Psoas muscle (tissue), 8 donors: ENCODE data around the gene PTPRF. TPM values are rescaled to one million over a fixed set of nuclear protein-coding genes. Genes with fewer than 3 reads are reported as not detected.

Experiments
- ATAC-seq, 4 donors: fragments of 200-7000 bp; cut with Tn5 transposase; one replicate each; pipeline ENCODE4 v1.9.1; 2020; ENCODE audit warnings: moderate library complexity in 3 of 4, mild to moderate bottlenecking in 2 of 4
- DNase-seq, 2 donors: peaks; one replicate each; pipeline ENCODE4 v3.0.0-alpha.2; 2020
- H3K27ac ChIP-seq: fragments of 200-600 bp; one replicate; pipeline ENCODE4 v1.8.0; 2022
- H3K27me3 ChIP-seq, 3 donors: fragments of 200-600 bp in 1 of 3; one replicate each; pipeline versions ENCODE4 v1.6.1 to v1.8.0; 2013 to 2022; ENCODE audit warnings: low read length in 2 of 3, mild to moderate bottlenecking in 2 of 3, moderate library complexity in 1 of 3; ENCODE audit not compliant: insufficient read depth in 3 of 3
- H3K36me3 ChIP-seq, 2 donors: fragments of 200-600 bp in 1 of 2; one replicate each; pipeline versions ENCODE4 v1.6.1 to v1.8.0; 2013 to 2022; ENCODE audit warnings: low read depth in 1 of 2, mild to moderate bottlenecking in 1 of 2, moderate library complexity in 1 of 2; ENCODE audit not compliant: insufficient read depth in 1 of 2
- H3K4me1 ChIP-seq: fragments of 200-600 bp; one replicate; pipeline ENCODE4 v1.8.0; 2022
- H3K4me3 ChIP-seq: fragments of 200-600 bp; one replicate; pipeline ENCODE4 v1.8.0; 2022; ENCODE audit warnings: mild to moderate bottlenecking
- H3K9me3 ChIP-seq: fragments of 200-600 bp; one replicate; pipeline ENCODE4 v1.8.0; 2022
- WGBS, 3 donors: extraction: QIAGEN DNeasy Blood & Tissue Kit; methylation state at CpG; one replicate each; pipeline versions ENCODE4 v1.1.6 to v1.1.7; 2013; 5-methylcytosine and 5-hydroxymethylcytosine counted together
- intact Hi-C, 2 donors: fragments of 100-400 bp; cut with DNase I; formaldehyde crosslinking; loops; one replicate each; pipeline versions ENCODE4 v1.11.0 to v1.14.2; 2022
- polyA plus RNA-seq, 3 donors: library from polyadenylated mRNA; stranded (reverse); fragments of 200-250 nt; gene quantifications; one replicate each; pipeline ENCODE4 v1.2.3, GENCODE V29; 2013
- total RNA-seq, 4 donors: library from RNA; stranded (reverse); fragmentation: NEBNext Ultra II Directional in 2 of 4; extraction: Animal tissue kit (Norgen Biotek cat#: 25700) in 2 of 4; gene quantifications; one replicate each; pipeline versions ENCODE4 v1.2.1 to v1.2.4, GENCODE V29; 2021 to 2023
- TF ChIP-seq, protein P1 (sequence below): fragments of 200-600 bp; IDR thresholded peaks from one replicate; pipeline ENCODE4 v1.8.0; 2022; ENCODE audit warnings: antibody characterized with exemption
- donor health status: healthy with polysubstance abuse.
- donor health status: DM: no; HTN: no; CAD: no; lungs with moderate emphysema.
- donor health status: Bipolar disorder and iron deficiency.
- donor health status: healthy.
- donor health status: DM: yes; HTN: yes; CAD: no.
- donor health status: DM: no; HTN: no; CAD: no.
- donor health status: DM: no; HTN: no; CAD: no.
- donor health status: DM: yes; HTN: yes; CAD: no.

The PTPRF gene
- total and polyA plus RNA-seq, 7 donors = 0.65 to 8.9 (median 1.9) TPM

DNA sequence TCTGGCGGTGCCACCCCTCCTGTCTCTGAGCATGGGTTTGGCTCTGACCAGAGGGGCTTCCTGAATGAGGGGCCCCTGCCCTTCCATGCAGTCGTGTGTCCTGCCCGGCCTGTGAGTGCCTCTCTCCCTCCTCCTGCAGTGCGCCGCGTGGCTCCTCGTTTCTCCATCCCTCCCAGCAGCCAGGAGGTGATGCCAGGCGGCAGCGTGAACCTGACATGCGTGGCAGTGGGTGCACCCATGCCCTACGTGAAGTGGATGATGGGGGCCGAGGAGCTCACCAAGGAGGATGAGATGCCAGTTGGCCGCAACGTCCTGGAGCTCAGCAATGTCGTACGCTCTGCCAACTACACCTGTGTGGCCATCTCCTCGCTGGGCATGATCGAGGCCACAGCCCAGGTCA, 57.9 kb downstream of the PTPRF start:
- Histone ChIP-seq H3K9me3 (no peaks in the 10 kb centered on the region), H3K27ac (no peak overlapping the region), H3K27me3 (no peaks in the 10 kb centered on the region), H3K36me3 (no peaks in the 10 kb centered on the region), H3K4me3 (no peak overlapping the region), H3K4me1 (no peaks in the 10 kb centered on the region)
- WGBS, 3 donors = 91 to 95% (median 92%) methylated on average over 16 to 18 of the region's 18 CpGs
- TF ChIP-seq, protein P1, sequence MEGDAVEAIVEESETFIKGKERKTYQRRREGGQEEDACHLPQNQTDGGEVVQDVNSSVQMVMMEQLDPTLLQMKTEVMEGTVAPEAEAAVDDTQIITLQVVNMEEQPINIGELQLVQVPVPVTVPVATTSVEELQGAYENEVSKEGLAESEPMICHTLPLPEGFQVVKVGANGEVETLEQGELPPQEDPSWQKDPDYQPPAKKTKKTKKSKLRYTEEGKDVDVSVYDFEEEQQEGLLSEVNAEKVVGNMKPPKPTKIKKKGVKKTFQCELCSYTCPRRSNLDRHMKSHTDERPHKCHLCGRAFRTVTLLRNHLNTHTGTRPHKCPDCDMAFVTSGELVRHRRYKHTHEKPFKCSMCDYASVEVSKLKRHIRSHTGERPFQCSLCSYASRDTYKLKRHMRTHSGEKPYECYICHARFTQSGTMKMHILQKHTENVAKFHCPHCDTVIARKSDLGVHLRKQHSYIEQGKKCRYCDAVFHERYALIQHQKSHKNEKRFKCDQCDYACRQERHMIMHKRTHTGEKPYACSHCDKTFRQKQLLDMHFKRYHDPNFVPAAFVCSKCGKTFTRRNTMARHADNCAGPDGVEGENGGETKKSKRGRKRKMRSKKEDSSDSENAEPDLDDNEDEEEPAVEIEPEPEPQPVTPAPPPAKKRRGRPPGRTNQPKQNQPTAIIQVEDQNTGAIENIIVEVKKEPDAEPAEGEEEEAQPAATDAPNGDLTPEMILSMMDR = no peak
- no peak for ATAC-seq
- no peak for DNase-seq
- intact Hi-C loops = no loop called here

DNA sequence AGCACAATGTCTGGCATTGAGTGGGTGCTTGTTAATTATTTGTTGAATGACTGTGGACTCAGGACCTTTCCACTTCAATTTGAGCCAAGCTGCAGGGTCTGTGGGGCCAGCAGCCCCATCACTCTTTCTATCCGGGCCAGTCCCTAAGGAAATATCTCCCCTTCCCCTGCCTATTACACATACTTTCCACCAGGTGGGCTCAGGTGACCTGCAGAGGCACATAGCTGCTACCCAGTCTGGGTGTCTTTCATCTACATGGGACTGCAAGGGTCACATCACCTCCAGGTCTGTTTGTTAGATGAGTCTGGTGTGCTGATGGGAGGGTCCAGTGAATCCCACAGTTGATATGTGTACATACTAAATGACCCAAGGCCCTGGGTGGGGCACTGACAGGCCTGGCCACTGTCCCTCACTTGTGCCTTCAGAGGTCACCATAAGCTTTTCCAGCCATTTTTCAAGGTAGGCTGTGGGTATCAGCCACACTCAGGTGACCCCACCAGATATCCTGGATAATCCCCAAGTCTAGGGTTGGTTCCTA, 59.8 kb downstream of the PTPRF start:
- no peaks in the 10 kb centered on the region for H3K36me3 ChIP-seq

DNA sequence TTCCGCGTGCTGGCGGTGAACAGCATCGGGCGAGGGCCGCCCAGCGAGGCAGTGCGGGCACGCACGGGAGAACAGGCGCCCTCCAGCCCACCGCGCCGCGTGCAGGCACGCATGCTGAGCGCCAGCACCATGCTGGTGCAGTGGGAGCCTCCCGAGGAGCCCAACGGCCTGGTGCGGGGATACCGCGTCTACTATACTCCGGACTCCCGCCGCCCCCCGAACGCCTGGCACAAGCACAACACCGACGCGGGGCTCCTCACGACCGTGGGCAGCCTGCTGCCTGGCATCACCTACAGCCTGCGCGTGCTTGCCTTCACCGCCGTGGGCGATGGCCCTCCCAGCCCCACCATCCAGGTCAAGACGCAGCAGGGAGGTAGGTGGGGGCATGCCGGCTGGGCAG, 60.5 kb downstream of the PTPRF start:
- Histone ChIP-seq H3K4me3 (no peak overlapping the region), H3K27ac (no peak overlapping the region), H3K36me3 (no peaks in the 10 kb centered on the region), H3K27me3 (no peaks in the 10 kb centered on the region), H3K9me3 (no peaks in the 10 kb centered on the region), H3K4me1 (no peaks in the 10 kb centered on the region)
- TF ChIP-seq, protein P1 = no peak
- 96 to 97% (median 97%) methylated on average over 39 of the region's 39 CpGs for WGBS, 3 donors
- DNase-seq (no peak), ATAC-seq (no peak)
- intact Hi-C loops = no loop called here

More for the DNA sequence above, 59.8 kb downstream of the PTPRF start:
- TF ChIP-seq, protein P1 = no peak
- no peaks in the 10 kb centered on the region for H3K9me3 ChIP-seq
- DNase-seq (no peak), ATAC-seq (no peak)
- no peak overlapping the region for H3K4me3 ChIP-seq
- H3K27me3 ChIP-seq = no peaks in the 10 kb centered on the region
- H3K27ac ChIP-seq = no peak overlapping the region
- H3K4me1 ChIP-seq = no peaks in the 10 kb centered on the region
- WGBS, 3 donors = 43 to 58% (median 57%) methylated on average over 1 of the region's 1 CpG
- intact Hi-C loops = no loop called here

DNA sequence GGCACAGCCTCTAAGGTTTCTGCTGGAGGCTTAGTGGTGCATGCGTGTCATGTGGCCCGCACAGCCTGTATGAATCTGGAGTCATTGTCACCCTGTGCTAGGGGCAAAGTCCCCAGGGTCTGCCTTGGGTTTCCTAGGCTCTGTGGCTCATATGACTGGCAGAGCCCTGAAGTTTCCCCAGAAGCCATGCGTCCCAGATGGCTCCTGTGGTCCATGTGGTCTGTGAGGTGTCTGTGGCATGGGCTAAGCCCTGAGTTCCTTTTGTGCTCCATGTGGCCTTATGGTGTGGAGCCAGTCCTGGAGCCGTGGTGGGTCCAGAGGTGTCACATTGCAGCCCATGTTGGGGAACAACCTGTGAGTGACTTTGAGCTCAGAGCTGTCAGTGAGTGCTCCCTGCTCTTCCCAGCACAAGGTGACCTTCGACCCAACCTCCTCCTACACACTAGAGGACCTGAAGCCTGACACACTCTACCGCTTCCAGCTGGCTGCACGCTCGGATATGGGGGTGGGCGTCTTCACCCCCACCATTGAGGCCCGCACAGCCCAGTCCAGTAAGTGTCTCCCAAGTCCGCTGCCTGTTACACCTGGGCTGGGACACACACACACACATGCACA, 61.5 kb downstream of the PTPRF start:
- TF ChIP-seq, protein P1 = no peak
- DNase-seq = no peak
- no peaks in the 10 kb centered on the region for H3K27me3 ChIP-seq
- no peaks in the 10 kb centered on the region for H3K36me3 ChIP-seq
- intact Hi-C loops = no loop called here
- WGBS, 3 donors = 84 to 92% (median 89%) methylated on average over 11 of the region's 11 CpGs
- no peaks in the 10 kb centered on the region for H3K4me1 ChIP-seq
- H3K4me3 ChIP-seq = no peak overlapping the region
- no peak overlapping the region for H3K27ac ChIP-seq
- ATAC-seq = no peak
- no peaks in the 10 kb centered on the region for H3K9me3 ChIP-seq
